Measurements from ENCODE around the gene VSTM2B. TPM values are rescaled to one million over a fixed set of nuclear protein-coding genes. Genes with fewer than 3 reads are reported as not detected.

Gene VSTM2B
- total RNA-seq, 1 donor from 2014 or later: 0.21 TPM

- peaks cover 17% of the 10 kb centered on the region for H3K4me1 Mint-ChIP-seq
- no peaks in the 10 kb centered on the region for H3K36me3 Mint-ChIP-seq (ENCODE audit: low read depth)
- no peaks in the 10 kb centered on the region for H3K27me3 Mint-ChIP-seq (ENCODE audit: low read depth)
- peak overlapping the region; percentile 75 for H3K4me3 Mint-ChIP-seq
- no peak for DNase-seq (ENCODE audit: low read depth, low spot score)
- H3K27ac Mint-ChIP-seq (ENCODE audit: unreplicated experiment): peak overlapping the region; percentile 19
- TF ChIP-seq CTCF (conservative IDR thresholded peaks at IDR 0.05): no peak
- H3K9me3 Mint-ChIP-seq: no peaks in the 10 kb centered on the region
Observed at GRCh38 chr19:29609636-29610035, 83.8 kb downstream of the VSTM2B start.

DNA sequence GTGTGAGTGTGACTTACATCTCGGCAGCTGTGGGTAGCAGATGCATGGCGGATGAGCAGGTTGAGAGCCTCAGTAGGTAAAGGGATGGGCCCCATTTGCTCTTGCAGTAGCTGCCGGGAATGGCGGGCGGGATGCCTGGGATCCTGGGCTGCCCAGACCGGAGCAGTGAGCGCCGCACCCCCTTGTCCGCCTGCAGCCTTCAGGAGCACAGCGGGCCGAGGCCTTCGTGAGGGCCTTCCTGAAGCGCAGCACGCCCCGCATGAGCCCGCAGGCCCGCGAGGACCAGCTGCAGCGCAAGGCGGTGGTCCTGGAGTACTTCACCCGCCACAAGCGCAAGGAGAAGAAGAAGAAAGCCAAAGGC, 84.4 kb downstream of the VSTM2B start:
- no peak for DNase-seq (ENCODE audit: low read depth, low spot score)
- H3K36me3 Mint-ChIP-seq (ENCODE audit: low read depth): no peaks in the 10 kb centered on the region
- no peaks in the 10 kb centered on the region for H3K9me3 Mint-ChIP-seq
- no peaks in the 10 kb centered on the region for H3K27me3 Mint-ChIP-seq (ENCODE audit: low read depth)
- H3K27ac Mint-ChIP-seq (ENCODE audit: unreplicated experiment): no peak overlapping the region
- H3K4me3 Mint-ChIP-seq: peak overlapping the region; percentile 83
- no peak for TF ChIP-seq CTCF (conservative IDR thresholded peaks at IDR 0.05)
- peaks cover 17% of the 10 kb centered on the region for H3K4me1 Mint-ChIP-seq

DNA sequence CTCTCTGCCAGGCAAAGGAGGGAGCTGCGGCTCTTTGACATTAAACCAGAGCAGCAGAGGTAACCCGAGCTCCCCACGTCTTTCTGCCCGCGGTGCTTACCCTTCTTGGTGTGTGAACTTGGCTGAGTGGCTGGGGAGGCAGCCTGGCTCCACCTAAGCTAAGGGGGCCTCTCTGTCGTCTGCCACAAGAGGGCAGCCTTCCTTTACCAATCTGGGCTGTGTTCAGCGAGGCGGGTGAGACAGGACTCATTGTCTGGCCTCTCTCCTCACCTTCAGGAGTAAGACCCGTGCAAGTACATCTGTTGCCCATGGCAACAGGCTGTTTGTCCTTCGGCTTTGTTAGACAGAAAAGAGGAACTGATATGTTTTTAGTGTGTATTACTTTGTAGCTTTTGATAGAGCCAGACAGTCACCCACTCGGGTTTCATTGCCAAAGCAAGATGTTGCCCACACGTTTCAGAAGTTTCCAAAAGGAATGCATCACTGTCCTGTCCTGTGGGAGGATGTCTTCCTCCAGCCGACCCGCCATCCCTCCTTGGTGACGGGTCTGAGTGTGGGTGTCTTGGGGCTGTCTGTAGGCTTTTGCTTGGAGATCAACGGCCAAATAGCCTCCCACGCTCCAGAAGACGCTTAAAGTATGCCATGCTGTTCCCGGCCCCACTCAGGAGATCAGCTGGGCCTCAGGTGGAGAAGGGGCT, 84.9 kb downstream of the VSTM2B start:
- H3K4me3 Mint-ChIP-seq: peak overlapping the region; percentile 83
- H3K4me1 Mint-ChIP-seq: peaks cover 16% of the 10 kb centered on the region
- peak; percentile 77 for DNase-seq (ENCODE audit: low read depth, low spot score)
- H3K27ac Mint-ChIP-seq (ENCODE audit: unreplicated experiment): peak overlapping the region; percentile 40
- no peaks in the 10 kb centered on the region for H3K36me3 Mint-ChIP-seq (ENCODE audit: low read depth)
- H3K9me3 Mint-ChIP-seq: no peaks in the 10 kb centered on the region
- no peaks in the 10 kb centered on the region for H3K27me3 Mint-ChIP-seq (ENCODE audit: low read depth)
- TF ChIP-seq CTCF (conservative IDR thresholded peaks at IDR 0.05): peak; percentile 91

DNA sequence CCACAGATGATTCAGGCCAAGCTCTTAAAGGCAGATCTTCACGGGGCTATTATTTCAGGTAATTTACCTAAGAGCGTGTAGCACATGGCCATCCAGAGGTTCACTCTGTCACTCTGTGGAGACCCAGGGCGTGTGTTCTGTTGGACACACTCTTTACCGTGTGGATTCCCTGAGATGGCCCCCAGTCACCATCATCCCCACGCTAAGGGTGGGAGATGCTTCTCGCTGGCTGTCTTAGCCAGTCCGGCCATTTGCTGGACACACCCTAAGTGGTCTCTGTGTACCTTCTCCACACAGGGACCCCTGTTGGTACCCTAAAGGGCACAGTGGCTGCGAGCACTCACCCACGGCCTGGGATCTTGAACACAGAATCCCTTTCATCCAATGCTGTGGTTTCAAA, 86.3 kb downstream of the VSTM2B start:
- Mint-ChIP-seq H3K27me3 (ENCODE audit: low read depth) (no peaks in the 10 kb centered on the region), H3K4me1 (peaks cover 6% of the 10 kb centered on the region), H3K36me3 (ENCODE audit: low read depth) (no peaks in the 10 kb centered on the region), H3K27ac (ENCODE audit: unreplicated experiment) (no peak overlapping the region), H3K4me3 (no peak overlapping the region), H3K9me3 (no peaks in the 10 kb centered on the region)
- no peak for TF ChIP-seq CTCF (conservative IDR thresholded peaks at IDR 0.05)
- no peak for DNase-seq (ENCODE audit: low read depth, low spot score)

DNA sequence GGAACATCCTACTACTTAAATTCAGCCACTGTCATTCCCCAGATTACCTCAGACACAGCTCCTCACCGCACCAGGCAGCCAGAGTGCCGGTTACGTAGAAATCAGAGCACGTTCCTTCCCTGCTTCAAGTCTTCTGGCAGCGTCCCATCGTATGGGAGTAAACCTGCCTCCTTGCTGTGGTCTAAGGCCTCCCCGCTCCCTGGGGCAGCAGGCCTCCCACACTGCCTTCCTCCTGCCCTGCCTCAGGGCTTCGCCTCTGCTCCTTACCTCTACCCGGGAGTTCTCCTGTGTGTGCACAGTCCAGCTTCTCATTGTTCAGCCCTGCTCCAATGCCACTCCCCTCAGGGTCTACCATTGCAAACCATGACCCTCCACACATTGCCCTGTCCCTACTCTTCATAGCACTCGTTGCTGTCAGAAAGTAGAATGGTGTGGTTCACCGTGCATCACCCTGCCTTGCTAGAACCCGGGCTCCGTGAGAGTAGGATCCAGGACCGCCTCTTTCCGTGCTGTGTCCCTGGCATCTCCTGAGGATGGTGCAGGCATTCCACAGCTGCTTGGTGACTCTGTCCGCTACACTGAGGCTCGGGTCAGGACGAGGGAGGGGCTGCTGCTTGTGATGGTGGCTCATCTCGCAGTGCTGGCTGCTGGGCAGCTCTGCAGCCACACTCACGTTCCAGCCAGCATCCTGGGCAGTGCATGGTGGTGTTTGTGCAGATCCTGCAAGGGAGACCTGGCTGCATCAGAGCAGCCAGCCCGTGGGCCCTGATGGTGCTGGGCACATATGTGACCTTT, 87.2 kb downstream of the VSTM2B start:
- H3K4me1 Mint-ChIP-seq: peaks cover 6% of the 10 kb centered on the region
- no peaks in the 10 kb centered on the region for H3K9me3 Mint-ChIP-seq
- H3K27ac Mint-ChIP-seq (ENCODE audit: unreplicated experiment): no peak overlapping the region
- DNase-seq (ENCODE audit: low read depth, low spot score): no peak
- no peaks in the 10 kb centered on the region for H3K27me3 Mint-ChIP-seq (ENCODE audit: low read depth)
- no peak for TF ChIP-seq CTCF (conservative IDR thresholded peaks at IDR 0.05)
- H3K4me3 Mint-ChIP-seq: no peak overlapping the region
- H3K36me3 Mint-ChIP-seq (ENCODE audit: low read depth): no peaks in the 10 kb centered on the region
